HEK293 (cell line): ENCODE measurements around the gene C1orf35.

ENCODE experiments used
- GFI1B ChIP-seq: fragments of 450-650 bp; formaldehyde crosslinking; IDR thresholded peaks from 2 replicates; pipeline ENCODE4 v1.5.1; 2016; ENCODE audit warnings: missing biosample characterization, missing genetic modification characterization
- GLI2 ChIP-seq: fragments of 450-650 bp; formaldehyde crosslinking; IDR thresholded peaks from 2 replicates; pipeline ENCODE4; 2017; ENCODE audit warnings: missing biosample characterization, missing genetic modification characterization, low read depth, borderline replicate concordance
- GLIS2 ChIP-seq: fragments of 450-650 bp; formaldehyde crosslinking; IDR thresholded peaks from 2 replicates; pipeline ENCODE4 v1.5.1; 2016; ENCODE audit warnings: missing biosample characterization, missing genetic modification characterization
- INSM2 ChIP-seq: fragments of 450-650 bp; formaldehyde crosslinking; IDR thresholded peaks from 2 replicates; pipeline ENCODE4 v1.5.1; 2016; ENCODE audit warnings: missing biosample characterization, missing genetic modification characterization
- ZBTB11 ChIP-seq: fragments of 450-650 bp; formaldehyde crosslinking; conservative IDR thresholded peaks from 2 replicates; pipeline ENCODE4 v1.5.1; 2016; ENCODE audit warnings: low read depth, missing biosample characterization, missing genetic modification characterization
- ZEB2 ChIP-seq: fragments of 450-650 bp; formaldehyde crosslinking; IDR thresholded peaks from 2 replicates; pipeline ENCODE4 v1.5.1; 2016; ENCODE audit warnings: missing biosample characterization, missing genetic modification characterization
- ZNF10 ChIP-seq: fragments of 450-650 bp; formaldehyde crosslinking; IDR thresholded peaks from 2 replicates; pipeline ENCODE4 v1.5.1; 2017; ENCODE audit warnings: missing biosample characterization, missing genetic modification characterization
- ZNF112 ChIP-seq: fragments of 450-650 bp; formaldehyde crosslinking; IDR thresholded peaks from 2 replicates; pipeline ENCODE4 v1.5.0; 2017; ENCODE audit warnings: missing biosample characterization, missing genetic modification characterization
- ZNF121 ChIP-seq: fragments of 450-650 bp; formaldehyde crosslinking; IDR thresholded peaks from 2 replicates; pipeline ENCODE4 v1.5.1; 2016; ENCODE audit warnings: missing biosample characterization, missing genetic modification characterization
- ZNF214 ChIP-seq: fragments of 450-650 bp; formaldehyde crosslinking; IDR thresholded peaks from 2 replicates; pipeline ENCODE4 v1.5.1; 2017; ENCODE audit warnings: missing biosample characterization, mild to moderate bottlenecking, missing genetic modification characterization, borderline replicate concordance
- ZNF311 ChIP-seq: fragments of 450-650 bp; formaldehyde crosslinking; IDR thresholded peaks from 2 replicates; pipeline ENCODE4 v1.5.1; 2017; ENCODE audit warnings: missing biosample characterization, missing genetic modification characterization, borderline replicate concordance
- ZNF324 ChIP-seq: fragments of 450-650 bp; formaldehyde crosslinking; IDR thresholded peaks from 2 replicates; pipeline ENCODE4 v1.5.1; 2016; ENCODE audit warnings: missing biosample characterization, missing genetic modification characterization
- ZNF366 ChIP-seq: fragments of 450-650 bp; formaldehyde crosslinking; conservative IDR thresholded peaks from 2 replicates; pipeline ENCODE4 v1.5.1; 2016; ENCODE audit warnings: missing biosample characterization, missing genetic modification characterization
- ZNF391 ChIP-seq: fragments of 450-650 bp; formaldehyde crosslinking; IDR thresholded peaks from 2 replicates; pipeline ENCODE4 v1.5.1; 2016; ENCODE audit warnings: low read depth, missing biosample characterization, missing genetic modification characterization, borderline replicate concordance
- ZNF394 ChIP-seq: fragments of 450-650 bp; formaldehyde crosslinking; IDR thresholded peaks from 2 replicates; pipeline ENCODE4 v1.5.1; 2016; ENCODE audit warnings: missing biosample characterization, missing genetic modification characterization, mild to moderate bottlenecking, moderate library complexity, borderline replicate concordance
- ZNF433 ChIP-seq: fragments of 450-650 bp; formaldehyde crosslinking; IDR thresholded peaks from 2 replicates; pipeline ENCODE4 v1.5.1; 2016; ENCODE audit warnings: missing biosample characterization, missing genetic modification characterization, low read depth
- ZNF514 ChIP-seq: fragments of 450-650 bp; formaldehyde crosslinking; IDR thresholded peaks from 2 replicates; pipeline ENCODE4 v1.5.1; 2016; ENCODE audit warnings: missing biosample characterization, missing genetic modification characterization
- ZNF530 ChIP-seq: fragments of 450-650 bp; formaldehyde crosslinking; IDR thresholded peaks from 2 replicates; pipeline ENCODE4 v1.5.1; 2016; ENCODE audit warnings: low read depth, missing biosample characterization, missing genetic modification characterization
- ZNF624 ChIP-seq: fragments of 450-650 bp; formaldehyde crosslinking; IDR thresholded peaks from 2 replicates; pipeline ENCODE4 v1.5.1; 2017; ENCODE audit warnings: missing biosample characterization, missing genetic modification characterization
- ZNF677 ChIP-seq: fragments of 450-650 bp; IDR thresholded peaks from 2 replicates; pipeline ENCODE4 v1.5.0; 2018; ENCODE audit warnings: missing biosample characterization, mild to moderate bottlenecking, missing genetic modification characterization, moderate library complexity
- ZNF768 ChIP-seq: fragments of 450-650 bp; formaldehyde crosslinking; IDR thresholded peaks from 2 replicates; pipeline ENCODE4 v1.5.1; 2018; ENCODE audit warnings: missing biosample characterization, mild to moderate bottlenecking, missing genetic modification characterization
- TF ChIP-seq, protein P1 (sequence below): fragments of 450-650 bp; formaldehyde crosslinking; IDR thresholded peaks from 2 replicates; pipeline ENCODE4 v1.5.1; 2016; ENCODE audit warnings: missing biosample characterization, missing genetic modification characterization
- TF ChIP-seq, protein P2 (sequence below): fragments of 450-650 bp; formaldehyde crosslinking; IDR thresholded peaks from 2 replicates; pipeline ENCODE4 v1.5.1; 2016; ENCODE audit warnings: missing biosample characterization, missing genetic modification characterization
- TF ChIP-seq, protein P3 (sequence below): fragments of 450-650 bp; formaldehyde crosslinking; IDR thresholded peaks from 2 replicates; pipeline ENCODE4 v1.5.1; 2016; ENCODE audit warnings: missing biosample characterization, missing genetic modification characterization
- TF ChIP-seq, protein P4 (sequence below): fragments of 450-650 bp; formaldehyde crosslinking; IDR thresholded peaks from 2 replicates; pipeline ENCODE4 v1.5.1; 2016; ENCODE audit warnings: missing biosample characterization, missing genetic modification characterization
- TF ChIP-seq, protein P5 (sequence below): fragments of 450-650 bp; formaldehyde crosslinking; IDR thresholded peaks from 2 replicates; pipeline ENCODE4; 2016; ENCODE audit warnings: missing biosample characterization, missing genetic modification characterization

C1orf35 gene

DNA sequence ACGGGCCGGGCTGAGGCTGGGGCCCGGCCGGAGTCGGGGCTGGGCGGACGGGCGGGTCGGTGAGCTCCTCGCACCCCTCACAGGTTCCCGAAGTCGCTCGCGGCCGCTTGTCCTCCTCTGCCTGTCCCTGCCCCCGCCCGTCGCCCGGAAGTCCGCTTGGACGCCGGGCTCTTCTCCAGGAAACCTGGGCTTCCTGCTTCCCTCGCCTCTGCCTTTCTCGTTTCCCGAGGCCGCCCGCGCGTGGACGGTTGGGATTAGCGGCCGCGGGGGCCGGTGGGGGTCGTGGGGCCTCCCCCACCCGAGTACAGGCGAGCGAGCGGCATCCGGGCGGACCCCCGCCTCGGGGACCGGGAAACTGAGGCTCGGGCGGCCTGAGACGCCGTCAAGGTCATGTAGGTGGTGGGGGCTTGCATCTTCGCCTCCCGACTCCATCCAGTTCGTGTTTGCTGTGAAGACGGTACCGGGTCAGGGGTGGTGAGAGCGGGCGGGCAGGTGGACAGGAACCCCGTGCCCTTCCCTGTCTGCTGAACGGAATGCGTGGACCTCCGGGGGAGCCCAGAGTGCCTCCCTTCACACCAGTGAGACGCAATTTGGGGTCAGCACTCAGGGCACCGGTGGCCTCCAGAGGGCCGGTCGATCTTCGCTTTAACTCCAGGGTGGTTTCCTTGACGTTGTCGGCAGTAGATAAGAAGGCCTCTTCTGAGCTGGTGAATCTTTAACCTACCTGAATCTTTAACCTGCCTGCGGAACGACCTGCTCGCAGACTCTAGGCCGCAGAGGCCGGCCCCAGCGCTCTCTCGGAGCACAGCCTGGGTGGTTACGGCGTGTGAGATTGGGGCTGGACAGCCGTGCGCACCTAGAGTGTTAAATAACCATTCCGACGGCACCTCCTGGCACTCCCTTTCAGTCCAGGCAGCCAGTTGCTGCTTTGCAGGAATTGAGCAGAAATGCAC is 19.9 kb downstream of the C1orf35 start (continued):
- TF ChIP-seq ZNF10 (tag by site-specific recombination) (no peak), ZNF677 (peak; percentile 56; the same call in 1 of the 2 replicates), ZNF514 (tag by site-specific recombination) (no peak), ZNF366 (tag by site-specific recombination) (no peak), ZNF624 (no peak), GFI1B (tag by site-specific recombination) (no peak), ZNF391 (tag by site-specific recombination) (peak; percentile 19; the same call in 1 of the 2 replicates), ZNF433 (no peak), ZEB2 (tag by site-specific recombination) (no peak), ZNF311 (no peak), GLIS2 (tag by site-specific recombination) (peak; percentile 55), INSM2 (tag by site-specific recombination) (no peak), GLI2 (tag by site-specific recombination) (no peak), ZNF394 (tag by site-specific recombination) (no peak), ZNF214 (tag by site-specific recombination) (no peak), ZNF530 (no peak), ZNF324 (tag by site-specific recombination) (no peak), ZNF768 (no peak), ZBTB11 (tag by site-specific recombination) (peak; percentile 56), ZNF112 (tag by site-specific recombination) (no peak), ZNF121 (tag by site-specific recombination) (no peak)
- TF ChIP-seq, protein P1, sequence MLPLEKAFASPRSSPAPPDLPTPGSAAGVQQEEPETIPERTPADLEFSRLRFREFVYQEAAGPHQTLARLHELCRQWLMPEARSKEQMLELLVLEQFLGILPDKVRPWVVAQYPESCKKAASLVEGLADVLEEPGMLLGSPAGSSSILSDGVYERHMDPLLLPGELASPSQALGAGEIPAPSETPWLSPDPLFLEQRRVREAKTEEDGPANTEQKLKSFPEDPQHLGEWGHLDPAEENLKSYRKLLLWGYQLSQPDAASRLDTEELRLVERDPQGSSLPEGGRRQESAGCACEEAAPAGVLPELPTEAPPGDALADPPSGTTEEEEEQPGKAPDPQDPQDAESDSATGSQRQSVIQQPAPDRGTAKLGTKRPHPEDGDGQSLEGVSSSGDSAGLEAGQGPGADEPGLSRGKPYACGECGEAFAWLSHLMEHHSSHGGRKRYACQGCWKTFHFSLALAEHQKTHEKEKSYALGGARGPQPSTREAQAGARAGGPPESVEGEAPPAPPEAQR (tag by site-specific recombination): no peak
- TF ChIP-seq, protein P2, sequence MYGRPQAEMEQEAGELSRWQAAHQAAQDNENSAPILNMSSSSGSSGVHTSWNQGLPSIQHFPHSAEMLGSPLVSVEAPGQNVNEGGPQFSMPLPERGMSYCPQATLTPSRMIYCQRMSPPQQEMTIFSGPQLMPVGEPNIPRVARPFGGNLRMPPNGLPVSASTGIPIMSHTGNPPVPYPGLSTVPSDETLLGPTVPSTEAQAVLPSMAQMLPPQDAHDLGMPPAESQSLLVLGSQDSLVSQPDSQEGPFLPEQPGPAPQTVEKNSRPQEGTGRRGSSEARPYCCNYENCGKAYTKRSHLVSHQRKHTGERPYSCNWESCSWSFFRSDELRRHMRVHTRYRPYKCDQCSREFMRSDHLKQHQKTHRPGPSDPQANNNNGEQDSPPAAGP (tag by site-specific recombination): peak; percentile 51
- TF ChIP-seq, protein P3, sequence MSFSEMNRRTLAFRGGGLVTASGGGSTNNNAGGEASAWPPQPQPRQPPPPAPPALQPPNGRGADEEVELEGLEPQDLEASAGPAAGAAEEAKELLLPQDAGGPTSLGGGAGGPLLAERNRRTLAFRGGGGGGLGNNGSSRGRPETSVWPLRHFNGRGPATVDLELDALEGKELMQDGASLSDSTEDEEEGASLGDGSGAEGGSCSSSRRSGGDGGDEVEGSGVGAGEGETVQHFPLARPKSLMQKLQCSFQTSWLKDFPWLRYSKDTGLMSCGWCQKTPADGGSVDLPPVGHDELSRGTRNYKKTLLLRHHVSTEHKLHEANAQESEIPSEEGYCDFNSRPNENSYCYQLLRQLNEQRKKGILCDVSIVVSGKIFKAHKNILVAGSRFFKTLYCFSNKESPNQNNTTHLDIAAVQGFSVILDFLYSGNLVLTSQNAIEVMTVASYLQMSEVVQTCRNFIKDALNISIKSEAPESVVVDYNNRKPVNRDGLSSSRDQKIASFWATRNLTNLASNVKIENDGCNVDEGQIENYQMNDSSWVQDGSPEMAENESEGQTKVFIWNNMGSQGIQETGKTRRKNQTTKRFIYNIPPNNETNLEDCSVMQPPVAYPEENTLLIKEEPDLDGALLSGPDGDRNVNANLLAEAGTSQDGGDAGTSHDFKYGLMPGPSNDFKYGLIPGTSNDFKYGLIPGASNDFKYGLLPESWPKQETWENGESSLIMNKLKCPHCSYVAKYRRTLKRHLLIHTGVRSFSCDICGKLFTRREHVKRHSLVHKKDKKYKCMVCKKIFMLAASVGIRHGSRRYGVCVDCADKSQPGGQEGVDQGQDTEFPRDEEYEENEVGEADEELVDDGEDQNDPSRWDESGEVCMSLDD (tag by site-specific recombination): no peak
- TF ChIP-seq, protein P4, sequence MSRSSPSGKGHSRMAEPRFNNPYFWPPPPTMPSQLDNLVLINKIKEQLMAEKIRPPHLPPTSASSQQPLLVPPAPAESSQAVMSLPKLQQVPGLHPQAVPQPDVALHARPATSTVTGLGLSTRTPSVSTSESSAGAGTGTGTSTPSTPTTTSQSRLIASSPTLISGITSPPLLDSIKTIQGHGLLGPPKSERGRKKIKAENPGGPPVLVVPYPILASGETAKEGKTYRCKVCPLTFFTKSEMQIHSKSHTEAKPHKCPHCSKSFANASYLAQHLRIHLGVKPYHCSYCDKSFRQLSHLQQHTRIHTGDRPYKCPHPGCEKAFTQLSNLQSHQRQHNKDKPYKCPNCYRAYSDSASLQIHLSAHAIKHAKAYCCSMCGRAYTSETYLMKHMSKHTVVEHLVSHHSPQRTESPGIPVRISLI (tag by site-specific recombination): no peak
- TF ChIP-seq, protein P5, sequence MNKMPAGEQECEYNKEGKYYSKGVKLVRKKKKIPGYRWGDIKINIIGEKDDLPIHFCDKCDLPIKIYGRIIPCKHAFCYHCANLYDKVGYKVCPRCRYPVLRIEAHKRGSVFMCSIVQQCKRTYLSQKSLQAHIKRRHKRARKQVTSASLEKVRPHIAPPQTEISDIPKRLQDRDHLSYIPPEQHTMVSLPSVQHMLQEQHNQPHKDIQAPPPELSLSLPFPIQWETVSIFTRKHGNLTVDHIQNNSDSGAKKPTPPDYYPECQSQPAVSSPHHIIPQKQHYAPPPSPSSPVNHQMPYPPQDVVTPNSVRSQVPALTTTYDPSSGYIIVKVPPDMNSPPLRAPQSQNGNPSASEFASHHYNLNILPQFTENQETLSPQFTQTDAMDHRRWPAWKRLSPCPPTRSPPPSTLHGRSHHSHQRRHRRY (tag by site-specific recombination): no peak
